Measurements from ENCODE around the gene SNX20.

Gene SNX20

GRCh38 chr16:50657241-50657640 is 23.9 kb downstream of the SNX20 start:
- Histone ChIP-seq H3K27me3 (ENCODE audit: insufficient read depth, low read depth) (no peaks in the 10 kb centered on the region), H3K4me2 (no peak overlapping the region)

GRCh38 chr16:50655558-50656055 is 25.5 kb downstream of the SNX20 start:
- Histone ChIP-seq H2AFZ (ENCODE audit: low read depth) (no peak overlapping the region), H3K4me1 (ENCODE audit: low read depth, poor library complexity, severe bottlenecking) (no peaks in the 10 kb centered on the region), H3K4me2 (no peak overlapping the region), H3K4me3 (IDR thresholded peaks at IDR 0.05; ENCODE audit: insufficient read depth, low read depth, low read length) (no peak overlapping the region), H3K27ac (no peak overlapping the region), H3K9ac (no peak overlapping the region), H3K27me3 (ENCODE audit: insufficient read depth, low read depth) (no peaks in the 10 kb centered on the region), H3K36me3 (ENCODE audit: insufficient read depth) (no peaks in the 10 kb centered on the region), H4K20me1 (ENCODE audit: insufficient read depth) (no peaks in the 10 kb centered on the region), H3K79me2 (ENCODE audit: insufficient read depth, low read depth) (no peaks in the 10 kb centered on the region)
- no peak for TF ChIP-seq CTCF (conservative IDR thresholded peaks at IDR 0.05; ENCODE audit: low read depth, low read length)

More at GRCh38 chr16:50657241-50657640, 23.9 kb downstream of the SNX20 start:
- H3K4me3 ChIP-seq (IDR thresholded peaks at IDR 0.05; ENCODE audit: insufficient read depth, low read depth, low read length) = no peak overlapping the region
- H2AFZ ChIP-seq (ENCODE audit: low read depth) = no peak overlapping the region
- no peaks in the 10 kb centered on the region for H4K20me1 ChIP-seq (ENCODE audit: insufficient read depth)
- TF ChIP-seq CTCF (conservative IDR thresholded peaks at IDR 0.05; ENCODE audit: low read depth, low read length) = no peak
- H3K27ac ChIP-seq = no peak overlapping the region
- no peak overlapping the region for H3K9ac ChIP-seq
- H3K36me3 ChIP-seq (ENCODE audit: insufficient read depth) = no peaks in the 10 kb centered on the region
- no peaks in the 10 kb centered on the region for H3K4me1 ChIP-seq (ENCODE audit: low read depth, poor library complexity, severe bottlenecking)
- no peaks in the 10 kb centered on the region for H3K79me2 ChIP-seq (ENCODE audit: insufficient read depth, low read depth)

GRCh38 chr16:50653633-50654519 is 27.2 kb downstream of the SNX20 start:
- no peak for TF ChIP-seq CTCF (conservative IDR thresholded peaks at IDR 0.05; ENCODE audit: low read depth, low read length)

DNA sequence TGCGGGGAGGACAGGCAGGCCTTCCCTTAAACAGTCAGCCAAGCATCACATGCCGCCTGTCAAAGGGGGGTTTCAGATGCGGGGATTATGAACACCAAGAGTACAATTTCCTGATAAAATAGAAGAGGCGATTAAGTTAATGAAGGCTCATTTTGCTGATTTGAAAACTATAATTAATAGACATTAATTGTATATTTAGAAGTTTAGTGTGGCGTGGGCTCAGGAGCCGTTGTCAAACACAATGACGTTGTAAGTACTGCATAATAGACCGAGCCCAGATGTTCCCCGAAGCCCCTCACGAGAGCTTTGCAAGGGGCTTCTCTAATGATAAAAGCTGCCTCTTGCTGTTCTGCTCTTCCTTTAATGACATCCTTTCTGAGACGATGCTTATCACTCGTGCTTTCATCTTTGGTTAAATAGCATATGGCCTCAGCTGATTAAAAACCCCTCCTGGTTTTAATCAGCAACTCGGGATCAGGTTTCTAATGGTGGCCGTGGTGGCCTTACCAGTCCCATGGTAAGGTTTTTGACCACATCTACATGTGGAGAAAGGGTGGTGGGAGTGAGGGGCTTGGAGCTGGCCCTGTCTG is 28.2 kb downstream of the SNX20 start:
- Histone ChIP-seq H3K36me3 (ENCODE audit: insufficient read depth) (no peaks in the 10 kb centered on the region), H2AFZ (ENCODE audit: low read depth) (no peak overlapping the region), H3K4me3 (IDR thresholded peaks at IDR 0.05; ENCODE audit: insufficient read depth, low read depth, low read length) (no peak overlapping the region), H3K27me3 (ENCODE audit: insufficient read depth, low read depth) (no peaks in the 10 kb centered on the region), H3K79me2 (ENCODE audit: insufficient read depth, low read depth) (no peaks in the 10 kb centered on the region), H3K9ac (no peak overlapping the region), H4K20me1 (ENCODE audit: insufficient read depth) (no peaks in the 10 kb centered on the region), H3K4me2 (no peak overlapping the region), H3K4me1 (ENCODE audit: low read depth, poor library complexity, severe bottlenecking) (no peaks in the 10 kb centered on the region), H3K27ac (no peak overlapping the region)
- no peak for TF ChIP-seq CTCF (conservative IDR thresholded peaks at IDR 0.05; ENCODE audit: low read depth, low read length)

More at GRCh38 chr16:50653633-50654519, 27.2 kb downstream of the SNX20 start:
- no peaks in the 10 kb centered on the region for H3K27me3 ChIP-seq (ENCODE audit: insufficient read depth, low read depth)
- H3K4me1 ChIP-seq (ENCODE audit: low read depth, poor library complexity, severe bottlenecking) = no peaks in the 10 kb centered on the region
- H3K79me2 ChIP-seq (ENCODE audit: insufficient read depth, low read depth) = no peaks in the 10 kb centered on the region
- no peak overlapping the region for H3K9ac ChIP-seq
- H4K20me1 ChIP-seq (ENCODE audit: insufficient read depth) = no peaks in the 10 kb centered on the region
- H3K4me3 ChIP-seq (IDR thresholded peaks at IDR 0.05; ENCODE audit: insufficient read depth, low read depth, low read length) = no peak overlapping the region
- H3K27ac ChIP-seq = no peak overlapping the region
- no peak overlapping the region for H2AFZ ChIP-seq (ENCODE audit: low read depth)
- H3K36me3 ChIP-seq (ENCODE audit: insufficient read depth) = no peaks in the 10 kb centered on the region
- no peak overlapping the region for H3K4me2 ChIP-seq

Measured in KMS-11 (cell line).